ENCODE measurements around the gene TRAF7. TPM values are rescaled to one million over a fixed set of nuclear protein-coding genes. Genes with fewer than 3 reads are reported as not detected.

The TRAF7 gene
- total RNA-seq, 4 donors from 2014 or later: 42.6 to 64.5 (median 54.3) TPM

GRCh38 chr16:2195322-2196161, 40.0 kb downstream of the TRAF7 start:
- H3K4me1 ChIP-seq: peaks cover 9 to 28% (median 21%) of the 10 kb centered on the region in 4 donors
- intact Hi-C loops (cut with DNase I): no loop called here
- peak overlapping the region; percentile 52 to 64 (median 52) for H3K4me3 ChIP-seq
- no peak for TF ChIP-seq EP300 (IDR thresholded peaks at IDR 0.05)
- TF ChIP-seq POLR2AphosphoS5 (IDR thresholded peaks at IDR 0.05): no peak
- TF ChIP-seq CTCF (IDR thresholded peaks at IDR 0.05): no peak
- no peak for TF ChIP-seq POLR2A (IDR thresholded peaks at IDR 0.05; ENCODE audit: low read depth)
- H3K27ac ChIP-seq (replicated peaks in 1 of 4): no peak overlapping the region
- whole genome bisulfite sequencing: 8% methylated on average over 11 of the region's 49 CpGs
- H3K9me3 ChIP-seq: no peaks in the 10 kb centered on the region
- H3K27me3 ChIP-seq: peaks cover 8 to 56% (median 22%) of the 10 kb centered on the region in 4 donors
- DNase-seq (ENCODE audit: extremely low spot score): no peak
- no peaks in the 10 kb centered on the region for H3K36me3 ChIP-seq

- Histone ChIP-seq H3K4me3 (peak within 1 kb of the TSS; percentile 52 to 64 (median 52)), H3K36me3 (no peaks in the 10 kb centered on the region), H3K27ac (replicated peaks in 1 of 4) (no peak within 1 kb of the TSS), H3K4me1 (peaks cover 9 to 28% (median 21%) of the 10 kb centered on the region in 4 donors), H3K27me3 (peaks cover 8 to 56% (median 22%) of the 10 kb centered on the region in 4 donors), H3K9me3 (no peaks in the 10 kb centered on the region)
- intact Hi-C loops (cut with DNase I): no loop called here
- TF ChIP-seq CTCF (IDR thresholded peaks at IDR 0.05) (no peak), POLR2A (IDR thresholded peaks at IDR 0.05; ENCODE audit: low read depth) (no peak), POLR2AphosphoS5 (IDR thresholded peaks at IDR 0.05) (no peak), EP300 (IDR thresholded peaks at IDR 0.05) (no peak)
- DNase-seq (ENCODE audit: extremely low spot score): no peak
- no CpG with 5 or more reads among the region's 129 CpGs for WGBS
Observed at GRCh38 chr16:2196162-2196980, 40.8 kb downstream of the TRAF7 start, which contains the start of gene CASKIN1. TSS of gene CASKIN1 (minus strand) at chr16:2196605. CDS start at chr16:2196432, 173 bp downstream.

- Histone ChIP-seq H3K27ac (replicated peaks in 1 of 4) (no peak overlapping the region), H3K27me3 (peaks cover 8 to 56% (median 22%) of the 10 kb centered on the region in 4 donors)
Observed at GRCh38 chr16:2196981-2197511, 41.5 kb downstream of the TRAF7 start.

More at GRCh38 chr16:2196981-2197511, 41.5 kb downstream of the TRAF7 start:
- no peak for TF ChIP-seq POLR2A (IDR thresholded peaks at IDR 0.05; ENCODE audit: low read depth)
- TF ChIP-seq CTCF (IDR thresholded peaks at IDR 0.05): no peak
- TF ChIP-seq POLR2AphosphoS5 (IDR thresholded peaks at IDR 0.05): no peak
- no peak for TF ChIP-seq EP300 (IDR thresholded peaks at IDR 0.05)
- H3K4me3 ChIP-seq: peak overlapping the region; percentile 37 to 64 (median 40)
- DNase-seq (ENCODE audit: extremely low spot score): no peak
- H3K4me1 ChIP-seq: peaks cover 9 to 28% (median 21%) of the 10 kb centered on the region in 4 donors
- WGBS: 31% methylated on average over 5 of the region's 32 CpGs
- H3K36me3 ChIP-seq: no peaks in the 10 kb centered on the region
- intact Hi-C loops (cut with DNase I): no loop called here
- H3K9me3 ChIP-seq: no peaks in the 10 kb centered on the region
